ENCODE measurements around the gene ABCA1.
"Not testable (repeated sequence)": the region's sequence is repeated elsewhere in the genome, so short reads cannot be mapped to it uniquely, and the experiment has no call there.

- TF ChIP-seq, protein P1, sequence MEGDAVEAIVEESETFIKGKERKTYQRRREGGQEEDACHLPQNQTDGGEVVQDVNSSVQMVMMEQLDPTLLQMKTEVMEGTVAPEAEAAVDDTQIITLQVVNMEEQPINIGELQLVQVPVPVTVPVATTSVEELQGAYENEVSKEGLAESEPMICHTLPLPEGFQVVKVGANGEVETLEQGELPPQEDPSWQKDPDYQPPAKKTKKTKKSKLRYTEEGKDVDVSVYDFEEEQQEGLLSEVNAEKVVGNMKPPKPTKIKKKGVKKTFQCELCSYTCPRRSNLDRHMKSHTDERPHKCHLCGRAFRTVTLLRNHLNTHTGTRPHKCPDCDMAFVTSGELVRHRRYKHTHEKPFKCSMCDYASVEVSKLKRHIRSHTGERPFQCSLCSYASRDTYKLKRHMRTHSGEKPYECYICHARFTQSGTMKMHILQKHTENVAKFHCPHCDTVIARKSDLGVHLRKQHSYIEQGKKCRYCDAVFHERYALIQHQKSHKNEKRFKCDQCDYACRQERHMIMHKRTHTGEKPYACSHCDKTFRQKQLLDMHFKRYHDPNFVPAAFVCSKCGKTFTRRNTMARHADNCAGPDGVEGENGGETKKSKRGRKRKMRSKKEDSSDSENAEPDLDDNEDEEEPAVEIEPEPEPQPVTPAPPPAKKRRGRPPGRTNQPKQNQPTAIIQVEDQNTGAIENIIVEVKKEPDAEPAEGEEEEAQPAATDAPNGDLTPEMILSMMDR (conservative IDR thresholded peaks at IDR 0.05; ENCODE audit: low read depth, low read length), result not testable (repeated sequence)
- not testable (repeated sequence) for TF ChIP-seq EZH2 (IDR thresholded peaks at IDR 0.05; ENCODE audit: borderline replicate concordance, low read depth, low read length, poor library complexity, severe bottlenecking)
Measured at GRCh38 chr9:104935501-104935810, 7.5 kb upstream of the ABCA1 start.
